Activated T-helper 17 cell treated with anti-CD3 and anti-CD28 coated beads, Interleukin-2, amount 50 U/mL, for 72 hours (primary cell): ENCODE measurements around the gene SH2D7. TPM values are rescaled to one million over a fixed set of nuclear protein-coding genes. Genes with fewer than 3 reads are reported as not detected.
A peak's percentile ranks its signal among the peaks of the same experiment; 100 is the strongest.

Source experiments
- ATAC-seq: fragments of 150-1000 bp; cut with Tn5 transposase; replicated peaks from 2 replicates; pipeline ENCODE4 v1.10.0; 2021; ENCODE audit warnings: mild to moderate bottlenecking, moderate library complexity
- H3K27ac Mint-ChIP-seq: one replicate; pipeline ENCODE4 v1.8.0; 2022; ENCODE audit warnings: mixed read lengths
- H3K27me3 Mint-ChIP-seq: one replicate; pipeline ENCODE4 v1.8.0; 2022; ENCODE audit warnings: mixed read lengths
- H3K36me3 Mint-ChIP-seq: one replicate; pipeline ENCODE4 v1.8.0; 2022; ENCODE audit warnings: low read depth, mild to moderate bottlenecking, mixed read lengths
- H3K4me1 Mint-ChIP-seq: one replicate; pipeline ENCODE4 v1.8.0; 2022; ENCODE audit warnings: mixed read lengths
- H3K4me3 Mint-ChIP-seq: one replicate; pipeline ENCODE4 v1.8.0; 2022; ENCODE audit warnings: mild to moderate bottlenecking, mixed read lengths
- H3K9me3 Mint-ChIP-seq: one replicate; pipeline ENCODE4 v1.8.0; 2022; ENCODE audit warnings: mixed read lengths
- total RNA-seq, 2 donors: library from RNA; stranded (reverse); gene quantifications; one replicate each; pipeline ENCODE4 v1.2.3, GENCODE V29; 2022

Gene SH2D7
- total RNA-seq, 2 donors from 2014 or later: not detected

DNA sequence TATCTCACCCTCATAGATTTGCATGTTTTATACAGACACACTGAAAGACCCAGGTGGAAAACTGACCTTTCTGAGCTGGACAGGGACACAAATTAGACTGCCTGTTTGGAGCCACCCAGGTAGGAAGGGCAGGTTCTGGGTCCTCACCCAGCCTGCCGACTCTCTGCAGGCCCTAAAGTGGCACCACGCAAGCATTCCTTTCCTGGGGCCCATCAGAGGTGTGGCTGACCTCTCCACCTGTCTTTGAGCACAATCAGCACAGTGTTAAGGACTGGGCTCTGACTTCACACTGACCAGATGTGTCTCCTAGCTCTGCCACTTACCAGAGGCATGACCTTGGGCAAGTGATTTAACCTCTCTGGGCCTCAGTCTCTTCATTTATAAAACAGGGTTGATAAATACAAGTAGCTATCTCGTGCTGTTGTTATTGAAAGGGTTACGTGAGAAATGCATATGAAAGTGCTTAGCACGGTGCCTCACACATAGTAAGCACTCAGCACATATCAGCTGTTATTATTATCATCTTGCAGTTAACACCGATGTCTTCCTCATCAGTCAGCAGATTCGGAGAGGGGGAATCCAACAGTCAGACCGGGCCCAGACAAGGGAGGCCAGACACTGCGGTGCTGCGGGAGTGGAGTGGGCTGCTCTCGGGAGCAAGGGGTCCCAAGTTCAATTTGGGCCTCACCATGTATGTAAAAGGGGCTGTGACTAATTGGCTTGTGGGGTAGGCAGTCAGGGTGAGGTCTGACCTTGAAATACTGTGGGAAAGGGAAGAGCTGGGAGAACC is 12.9 kb upstream of the SH2D7 start:
- Mint-ChIP-seq H3K4me3 (peak overlapping the region; percentile 2), H3K27me3 (no peaks in the 10 kb centered on the region), H3K27ac (peak overlapping the region; percentile 18), H3K4me1 (peaks cover 19% of the 10 kb centered on the region), H3K36me3 (peaks cover 13% of the 10 kb centered on the region), H3K9me3 (no peaks in the 10 kb centered on the region)
- no peak for ATAC-seq

DNA sequence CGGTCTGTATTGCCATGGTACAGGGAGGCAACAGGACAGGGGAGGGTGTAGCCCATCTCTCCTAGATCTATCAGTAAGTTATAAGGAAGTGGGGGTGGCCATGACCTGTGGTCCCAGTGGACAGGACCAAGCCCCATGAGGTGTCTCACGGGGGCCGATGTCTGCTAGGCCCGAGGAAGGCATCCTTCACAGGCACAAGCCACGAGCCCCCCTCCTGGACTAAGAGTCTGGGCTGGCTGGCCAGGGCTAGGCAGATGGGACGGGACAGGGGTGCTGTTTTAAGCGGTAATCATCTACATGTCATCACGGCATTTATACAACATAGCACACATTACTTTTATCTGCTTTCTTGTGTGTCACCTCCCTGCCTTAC is 12.3 kb upstream of the SH2D7 start:
- no peak overlapping the region for H3K4me3 Mint-ChIP-seq
- H3K27ac Mint-ChIP-seq: peak overlapping the region; percentile 18
- H3K4me1 Mint-ChIP-seq: peaks cover 15% of the 10 kb centered on the region
- H3K36me3 Mint-ChIP-seq: peaks cover 9% of the 10 kb centered on the region
- H3K27me3 Mint-ChIP-seq: no peaks in the 10 kb centered on the region
- ATAC-seq: no peak
- no peaks in the 10 kb centered on the region for H3K9me3 Mint-ChIP-seq

DNA sequence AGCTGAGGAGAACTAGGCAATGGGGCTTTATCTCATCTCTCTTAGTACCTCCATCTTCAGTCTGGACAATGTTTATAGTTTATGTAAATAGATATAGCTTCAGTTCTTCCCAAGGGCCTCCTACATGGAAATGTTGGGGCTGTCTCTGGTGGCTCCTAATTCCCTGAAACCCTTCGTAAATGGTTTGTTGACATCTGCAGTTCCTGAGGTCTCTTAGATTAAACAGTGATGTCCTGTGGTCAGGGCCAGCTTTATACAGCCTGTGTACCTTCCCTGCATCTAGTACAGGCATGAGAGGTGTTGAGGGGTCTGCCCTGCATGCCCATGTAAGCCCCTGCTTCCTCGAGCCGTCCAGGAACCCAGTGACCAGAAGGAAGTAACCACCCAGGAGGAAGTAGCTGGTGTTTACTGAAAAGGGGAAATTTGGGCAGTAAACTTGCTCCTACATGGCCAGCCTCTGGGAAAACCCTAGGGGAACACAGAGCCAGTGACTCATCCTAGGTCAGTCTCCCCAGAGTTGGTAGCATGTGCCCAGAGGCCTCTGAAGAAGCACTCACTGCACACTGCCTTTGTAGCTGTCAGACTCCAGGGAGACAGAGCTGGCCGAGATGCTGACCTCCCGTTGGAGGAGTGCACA is 10.1 kb upstream of the SH2D7 start:
- peaks cover 10% of the 10 kb centered on the region for H3K4me1 Mint-ChIP-seq
- H3K4me3 Mint-ChIP-seq: peak overlapping the region; percentile 28
- H3K36me3 Mint-ChIP-seq: no peaks in the 10 kb centered on the region
- peak; percentile 65 for ATAC-seq
- peak overlapping the region; percentile 47 for H3K27ac Mint-ChIP-seq
- no peaks in the 10 kb centered on the region for H3K9me3 Mint-ChIP-seq
- H3K27me3 Mint-ChIP-seq: no peaks in the 10 kb centered on the region

GRCh38 chr15:78082743-78083110 is 9.6 kb upstream of the SH2D7 start:
- Mint-ChIP-seq H3K27ac (peak overlapping the region; percentile 47), H3K9me3 (no peaks in the 10 kb centered on the region), H3K4me3 (peak overlapping the region; percentile 28), H3K4me1 (peaks cover 10% of the 10 kb centered on the region), H3K27me3 (no peaks in the 10 kb centered on the region), H3K36me3 (no peaks in the 10 kb centered on the region)
- no peak for ATAC-seq

GRCh38 chr15:78083186-78083585 is 9.2 kb upstream of the SH2D7 start:
- no peaks in the 10 kb centered on the region for H3K9me3 Mint-ChIP-seq
- H3K27ac Mint-ChIP-seq: no peak overlapping the region
- H3K4me1 Mint-ChIP-seq: peaks cover 10% of the 10 kb centered on the region
- no peak for ATAC-seq
- no peak overlapping the region for H3K4me3 Mint-ChIP-seq
- no peaks in the 10 kb centered on the region for H3K36me3 Mint-ChIP-seq
- H3K27me3 Mint-ChIP-seq: no peaks in the 10 kb centered on the region

DNA sequence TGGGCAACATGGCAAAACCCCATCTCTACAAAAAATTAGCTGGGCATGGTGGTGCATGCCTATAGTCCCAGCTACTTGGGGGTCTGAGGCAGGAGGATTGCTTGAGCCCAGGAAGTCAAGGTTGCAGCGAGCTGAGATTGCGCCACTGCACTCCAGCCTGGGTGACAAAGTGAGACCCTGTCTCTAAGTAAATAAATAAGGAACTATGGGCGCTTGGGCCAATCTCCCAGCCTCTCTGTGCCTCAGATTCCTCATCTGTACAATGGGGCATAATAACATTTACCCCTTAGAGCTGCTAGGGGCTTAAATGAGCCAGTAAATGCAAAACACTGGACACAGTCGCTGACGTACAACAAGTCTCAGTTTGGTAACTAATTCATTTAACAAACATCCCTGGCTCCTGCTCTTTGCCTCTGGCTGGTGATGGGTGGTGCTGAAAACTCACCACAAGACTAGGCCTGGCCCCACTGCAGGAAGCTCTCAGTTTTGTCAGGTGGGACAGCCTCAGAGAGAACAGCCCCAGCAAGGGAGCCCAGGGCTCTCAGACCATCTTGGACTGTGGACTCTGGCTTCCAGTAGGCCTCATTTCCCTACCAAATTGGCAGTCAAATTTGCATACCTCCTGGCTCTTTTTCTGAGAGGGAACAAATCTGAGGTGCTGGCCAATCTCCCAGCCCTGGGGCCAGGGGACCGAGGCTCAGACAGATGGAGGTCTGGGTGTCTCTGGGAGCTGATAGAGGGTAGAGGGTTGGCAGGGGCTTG is 8.5 kb upstream of the SH2D7 start:
- no peak overlapping the region for H3K27ac Mint-ChIP-seq

DNA sequence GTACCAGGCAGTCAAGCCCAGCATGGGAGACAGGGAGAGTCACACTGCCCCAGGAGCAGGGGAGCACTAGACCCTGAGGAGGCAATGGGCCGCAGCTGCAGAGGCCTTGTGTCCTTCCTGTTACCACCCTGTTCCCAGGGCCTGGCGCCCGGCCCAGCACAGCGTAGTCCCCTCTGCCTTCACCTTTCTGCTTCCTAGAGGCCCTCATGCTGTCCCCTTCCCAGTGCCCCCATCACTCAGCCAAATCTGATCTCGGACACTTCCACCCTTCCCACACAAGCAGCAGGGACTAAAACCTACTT is 8.0 kb upstream of the SH2D7 start:
- ATAC-seq: no peak
- H3K4me1 Mint-ChIP-seq: peaks cover 10% of the 10 kb centered on the region
- no peaks in the 10 kb centered on the region for H3K9me3 Mint-ChIP-seq
- no peaks in the 10 kb centered on the region for H3K27me3 Mint-ChIP-seq
- H3K27ac Mint-ChIP-seq: no peak overlapping the region
- H3K36me3 Mint-ChIP-seq: no peaks in the 10 kb centered on the region
- H3K4me3 Mint-ChIP-seq: no peak overlapping the region

More for the DNA sequence above, 8.5 kb upstream of the SH2D7 start:
- H3K27me3 Mint-ChIP-seq: no peaks in the 10 kb centered on the region
- peaks cover 10% of the 10 kb centered on the region for H3K4me1 Mint-ChIP-seq
- no peaks in the 10 kb centered on the region for H3K36me3 Mint-ChIP-seq
- ATAC-seq: no peak
- no peak overlapping the region for H3K4me3 Mint-ChIP-seq
- no peaks in the 10 kb centered on the region for H3K9me3 Mint-ChIP-seq

- Mint-ChIP-seq H3K9me3 (no peaks in the 10 kb centered on the region), H3K27me3 (no peaks in the 10 kb centered on the region), H3K4me3 (no peak overlapping the region), H3K4me1 (peaks cover 10% of the 10 kb centered on the region), H3K36me3 (no peaks in the 10 kb centered on the region), H3K27ac (no peak overlapping the region)
- ATAC-seq: no peak
These were observed 6.4 kb upstream of the SH2D7 start for GRCh38 chr15:78085928-78086327.

- Mint-ChIP-seq H3K27ac (no peak overlapping the region), H3K27me3 (no peaks in the 10 kb centered on the region), H3K4me1 (no peaks in the 10 kb centered on the region), H3K4me3 (no peak overlapping the region), H3K36me3 (no peaks in the 10 kb centered on the region), H3K9me3 (no peaks in the 10 kb centered on the region)
- ATAC-seq: no peak
These were observed 4.2 kb upstream of the SH2D7 start for GRCh38 chr15:78087951-78088772.

GRCh38 chr15:78088773-78089080 is 3.6 kb upstream of the SH2D7 start:
- H3K4me1 Mint-ChIP-seq: no peaks in the 10 kb centered on the region
- no peaks in the 10 kb centered on the region for H3K9me3 Mint-ChIP-seq
- no peak overlapping the region for H3K27ac Mint-ChIP-seq
- H3K36me3 Mint-ChIP-seq: no peaks in the 10 kb centered on the region
- H3K27me3 Mint-ChIP-seq: no peaks in the 10 kb centered on the region
- no peak for ATAC-seq
- H3K4me3 Mint-ChIP-seq: no peak overlapping the region

DNA sequence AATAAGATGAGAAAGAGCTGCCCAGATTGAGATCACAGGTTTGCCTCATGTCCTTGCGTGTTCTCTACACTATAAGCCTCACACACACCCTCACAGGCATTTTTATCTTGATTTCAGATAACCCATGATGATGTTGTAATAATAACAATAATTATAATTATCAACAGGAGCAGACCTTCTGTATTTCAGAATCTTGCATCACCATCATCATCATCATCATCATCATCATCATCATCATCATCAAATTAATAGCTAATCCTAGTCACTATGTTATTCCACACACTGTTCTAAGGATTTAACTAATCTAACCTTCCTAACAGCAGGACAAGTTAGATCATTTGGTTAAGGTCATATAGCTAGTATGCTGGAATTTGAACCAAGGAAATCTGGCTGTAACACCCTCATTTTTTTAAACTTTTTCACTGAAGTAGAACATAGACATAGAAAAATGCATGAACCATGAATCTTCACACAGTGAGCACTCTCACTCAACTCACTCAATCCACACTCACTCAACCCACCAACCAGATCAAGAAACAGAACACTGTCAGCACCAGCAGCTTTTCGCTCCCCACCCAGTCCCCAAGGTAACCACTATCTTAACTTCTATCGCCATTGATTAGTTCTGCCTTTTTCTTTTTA is 1.8 kb upstream of the SH2D7 start:
- Mint-ChIP-seq H3K27ac (no peak overlapping the region), H3K36me3 (no peaks in the 10 kb centered on the region), H3K27me3 (no peaks in the 10 kb centered on the region), H3K4me3 (no peak overlapping the region), H3K9me3 (no peaks in the 10 kb centered on the region), H3K4me1 (no peaks in the 10 kb centered on the region)
- ATAC-seq: no peak

GRCh38 chr15:78093242-78094020 is 1.1 kb downstream of the SH2D7 start:
- no peak overlapping the region for H3K27ac Mint-ChIP-seq
- ATAC-seq: no peak

DNA sequence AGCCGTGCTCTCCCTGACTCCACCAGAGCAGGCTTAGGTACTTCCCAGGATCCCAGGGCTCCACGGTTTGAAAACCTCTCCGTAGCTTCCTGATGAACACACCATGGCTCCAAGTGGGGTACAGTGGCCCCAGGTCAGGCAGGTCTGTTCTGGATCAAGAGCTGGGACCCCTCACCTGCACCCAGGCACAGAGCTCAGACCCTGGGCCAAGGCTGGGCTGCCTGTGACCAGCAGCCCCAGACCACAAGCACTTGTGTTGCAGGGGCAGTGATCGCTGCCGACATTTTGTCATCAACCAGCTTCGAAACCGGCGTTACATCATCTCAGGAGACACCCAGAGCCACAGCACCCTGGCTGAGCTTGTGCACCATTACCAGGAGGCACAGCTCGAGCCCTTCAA is 5.3 kb downstream of the SH2D7 start:
- Mint-ChIP-seq H3K36me3 (no peaks in the 10 kb centered on the region), H3K4me1 (peaks cover 5% of the 10 kb centered on the region), H3K4me3 (no peak overlapping the region), H3K27me3 (no peaks in the 10 kb centered on the region), H3K9me3 (no peaks in the 10 kb centered on the region), H3K27ac (no peak overlapping the region)
- no peak for ATAC-seq

More at GRCh38 chr15:78093242-78094020, 1.1 kb downstream of the SH2D7 start:
- Mint-ChIP-seq H3K9me3 (no peaks in the 10 kb centered on the region), H3K4me3 (no peak overlapping the region), H3K27me3 (no peaks in the 10 kb centered on the region), H3K36me3 (no peaks in the 10 kb centered on the region), H3K4me1 (no peaks in the 10 kb centered on the region)
